DND-41 (cell line): ENCODE measurements around the gene DNLZ.

Source experiments
- ATAC-seq: fragments of 200-7000 bp; cut with Tn5 transposase; 3 replicates; pipeline ENCODE4 v1.9.1; 2021; ENCODE audit warnings: low read depth; ENCODE audit not compliant: insufficient read depth
- DNase-seq: peaks from one replicate; pipeline ENCODE4 v3.0.0-alpha.2; 2020
- H2AFZ ChIP-seq: 2 replicates; pipeline ENCODE4 v1.6.0; 2012; ENCODE audit warnings: low read depth, low read length
- H3K27ac ChIP-seq: 2 replicates; pipeline ENCODE4 v1.5.1; 2012; ENCODE audit warnings: low read length, inconsistent platforms
- H3K27me3 ChIP-seq: fragments of 200-600 bp; sonication (generic); 2 replicates; pipeline ENCODE4 v1.6.0; 2012; ENCODE audit warnings: low read length, mild to moderate bottlenecking, inconsistent platforms; ENCODE audit not compliant: insufficient read depth, poor library complexity
- H3K36me3 ChIP-seq: 2 replicates; pipeline ENCODE4 v1.5.1; 2012; ENCODE audit warnings: low read length, inconsistent platforms; ENCODE audit not compliant: insufficient read depth
- H3K4me1 ChIP-seq: 2 replicates; pipeline ENCODE4 v1.5.1; 2012; ENCODE audit warnings: mild to moderate bottlenecking, low read length; ENCODE audit not compliant: insufficient read depth
- H3K4me2 ChIP-seq: 2 replicates; pipeline ENCODE4 v1.6.0; 2012; ENCODE audit warnings: mild to moderate bottlenecking, moderate library complexity, low read length, inconsistent platforms; ENCODE audit not compliant: insufficient read depth
- H3K4me3 ChIP-seq, 2 experiments: fragments of 200-600 bp in 1 of 2; shearing (Covaris generic) in 1 of 2; 2 replicates each; pipeline ENCODE4 v1.5.1; 2012 to 2016; ENCODE audit warnings: inconsistent platforms in 2 of 2, low read length in 2 of 2, mild to moderate bottlenecking in 2 of 2, low read depth in 1 of 2, moderate library complexity in 1 of 2
- H3K79me2 ChIP-seq: 2 replicates; pipeline ENCODE4 v1.6.0; 2012; ENCODE audit warnings: low read length, inconsistent platforms; ENCODE audit not compliant: insufficient read depth
- H3K9ac ChIP-seq: 2 replicates; pipeline ENCODE4 v1.6.0; 2012; ENCODE audit warnings: low read depth, mild to moderate bottlenecking, inconsistent platforms, low read length, moderate library complexity
- H3K9me3 ChIP-seq: 2 replicates; pipeline ENCODE4 v1.5.1; 2012; ENCODE audit warnings: low read length, moderate library complexity, mild to moderate bottlenecking, inconsistent platforms; ENCODE audit not compliant: insufficient read depth, severe bottlenecking
- H4K20me1 ChIP-seq: 2 replicates; pipeline ENCODE4 v1.6.0; 2012; ENCODE audit warnings: low read length; ENCODE audit not compliant: insufficient read depth
- EZH2 ChIP-seq: IDR thresholded peaks from 3 replicates; pipeline ENCODE4 v1.6.1; 2012; ENCODE audit warnings: borderline replicate concordance, low read depth, mild to moderate bottlenecking, moderate library complexity, low read length, inconsistent platforms; ENCODE audit not compliant: severe bottlenecking
- TF ChIP-seq, protein P1 (sequence below): IDR thresholded peaks from 2 replicates; pipeline ENCODE4 v1.5.1; 2012; ENCODE audit warnings: borderline replicate concordance, low read length, moderate library complexity, mild to moderate bottlenecking; ENCODE audit not compliant: poor library complexity, severe bottlenecking; ENCODE audit errors: extremely low read depth

DNLZ gene

DNA sequence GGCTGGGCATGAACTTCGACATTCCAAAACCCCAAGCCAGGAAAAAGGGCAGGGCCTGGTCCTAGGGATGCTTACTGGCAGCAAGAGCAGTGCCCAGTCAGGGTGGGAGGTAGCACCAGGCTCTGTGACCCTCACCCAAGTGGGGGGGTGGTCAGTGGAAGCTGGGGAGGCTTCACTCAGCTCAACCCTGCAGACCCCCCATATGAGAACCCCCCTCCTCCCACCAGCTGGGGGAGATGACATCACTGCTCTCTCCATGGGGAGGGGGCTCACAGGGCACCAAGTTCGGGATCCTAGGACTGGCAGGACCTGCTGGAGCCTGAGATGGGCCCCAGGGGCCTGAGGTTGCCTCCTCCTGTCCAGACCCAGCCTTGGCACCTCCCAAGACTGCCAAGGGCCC is 4.7 kb downstream of the DNLZ start:
- Histone ChIP-seq H3K4me1 (peaks cover 8% of the 10 kb centered on the region), H3K36me3 (peaks cover 2% of the 10 kb centered on the region; the same call in 1 of the 2 replicates), H3K4me3 (no peak overlapping the region), H2AFZ (no peak overlapping the region), H3K9ac (no peak overlapping the region), H3K9me3 (no peaks in the 10 kb centered on the region), H3K27ac (no peak overlapping the region), H4K20me1 (peaks cover 11% of the 10 kb centered on the region), H3K4me2 (no peak overlapping the region), H3K79me2 (peaks cover 6% of the 10 kb centered on the region), H3K27me3 (no peaks in the 10 kb centered on the region)
- TF ChIP-seq EZH2: no peak
- TF ChIP-seq, protein P1, sequence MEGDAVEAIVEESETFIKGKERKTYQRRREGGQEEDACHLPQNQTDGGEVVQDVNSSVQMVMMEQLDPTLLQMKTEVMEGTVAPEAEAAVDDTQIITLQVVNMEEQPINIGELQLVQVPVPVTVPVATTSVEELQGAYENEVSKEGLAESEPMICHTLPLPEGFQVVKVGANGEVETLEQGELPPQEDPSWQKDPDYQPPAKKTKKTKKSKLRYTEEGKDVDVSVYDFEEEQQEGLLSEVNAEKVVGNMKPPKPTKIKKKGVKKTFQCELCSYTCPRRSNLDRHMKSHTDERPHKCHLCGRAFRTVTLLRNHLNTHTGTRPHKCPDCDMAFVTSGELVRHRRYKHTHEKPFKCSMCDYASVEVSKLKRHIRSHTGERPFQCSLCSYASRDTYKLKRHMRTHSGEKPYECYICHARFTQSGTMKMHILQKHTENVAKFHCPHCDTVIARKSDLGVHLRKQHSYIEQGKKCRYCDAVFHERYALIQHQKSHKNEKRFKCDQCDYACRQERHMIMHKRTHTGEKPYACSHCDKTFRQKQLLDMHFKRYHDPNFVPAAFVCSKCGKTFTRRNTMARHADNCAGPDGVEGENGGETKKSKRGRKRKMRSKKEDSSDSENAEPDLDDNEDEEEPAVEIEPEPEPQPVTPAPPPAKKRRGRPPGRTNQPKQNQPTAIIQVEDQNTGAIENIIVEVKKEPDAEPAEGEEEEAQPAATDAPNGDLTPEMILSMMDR: no peak
- no peak for ATAC-seq
- no peak for DNase-seq

DNA sequence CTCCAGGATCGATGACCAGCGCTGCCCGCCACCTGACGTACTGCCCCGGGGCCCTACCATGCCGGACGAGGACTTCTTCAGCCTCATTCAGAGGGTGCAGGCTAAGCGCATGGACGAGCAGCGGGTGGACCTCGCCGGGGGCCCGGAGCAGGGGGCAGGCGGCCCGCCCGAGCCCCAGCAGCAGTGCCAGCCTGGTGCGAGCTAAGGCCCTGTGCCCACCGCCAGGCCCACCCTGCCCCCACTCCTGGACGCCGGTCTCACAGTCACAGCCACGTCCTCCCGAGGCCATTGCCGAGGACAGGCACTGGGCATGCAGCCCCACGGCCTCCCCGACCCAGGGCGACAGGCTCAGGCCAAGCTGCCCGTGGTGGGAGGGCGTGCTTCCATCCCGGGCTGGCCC is 5.5 kb downstream of the DNLZ start:
- Histone ChIP-seq H3K9me3 (no peaks in the 10 kb centered on the region), H2AFZ (no peak overlapping the region), H3K27me3 (no peaks in the 10 kb centered on the region), H3K79me2 (peaks cover 3% of the 10 kb centered on the region; the same call in 1 of the 2 replicates), H3K4me1 (peaks cover 5% of the 10 kb centered on the region), H3K4me2 (no peak overlapping the region), H3K4me3 (no peak overlapping the region), H3K27ac (no peak overlapping the region), H3K9ac (no peak overlapping the region), H4K20me1 (peaks cover 9% of the 10 kb centered on the region), H3K36me3 (no peaks in the 10 kb centered on the region)
- no peak for ATAC-seq
- no peak for DNase-seq
- TF ChIP-seq, protein P1: no peak
- no peak for TF ChIP-seq EZH2

DNA sequence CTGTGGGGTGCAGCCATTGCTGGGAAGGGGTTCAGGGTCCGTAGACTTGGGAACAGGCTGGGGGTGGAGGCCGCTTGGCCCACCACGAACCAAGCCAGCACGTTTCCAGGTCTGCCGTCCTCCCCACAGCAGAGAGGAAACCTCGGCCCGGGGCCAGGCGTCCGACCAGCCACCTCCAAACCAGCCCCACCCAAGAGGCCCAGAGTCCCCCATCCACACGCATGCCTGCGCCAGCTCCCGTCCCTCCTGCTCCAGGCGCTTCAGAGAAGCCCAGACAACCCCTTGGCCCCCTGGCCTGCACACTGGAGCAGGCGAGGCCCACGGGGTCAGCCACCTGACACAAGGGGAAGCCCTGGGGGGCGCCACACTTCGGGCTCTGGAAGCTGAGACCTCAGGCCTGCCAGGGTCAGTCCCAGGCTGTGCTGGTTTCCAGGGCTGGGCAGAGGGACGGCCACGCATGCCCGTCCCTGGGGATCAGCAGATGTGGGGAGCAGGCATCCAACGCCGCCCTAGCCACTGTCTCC is 6.3 kb downstream of the DNLZ start:
- Histone ChIP-seq H3K4me2 (no peak overlapping the region), H3K9me3 (no peaks in the 10 kb centered on the region), H3K4me1 (no peaks in the 10 kb centered on the region), H2AFZ (no peak overlapping the region), H3K27ac (no peak overlapping the region), H3K4me3 (no peak overlapping the region), H3K79me2 (no peaks in the 10 kb centered on the region), H3K9ac (no peak overlapping the region), H3K27me3 (no peaks in the 10 kb centered on the region), H3K36me3 (no peaks in the 10 kb centered on the region), H4K20me1 (peaks cover 2% of the 10 kb centered on the region; the same call in 1 of the 2 replicates)
- ATAC-seq (no peak), DNase-seq (no peak)
- TF ChIP-seq EZH2: no peak
- TF ChIP-seq, protein P1: no peak
